Stimulated activated CD4-positive, alpha-beta T cell treated with anti-CD3 and anti-CD28 coated beads, TNF-alpha, amount 100 ng/mL, for 24 hours (primary cell): ENCODE measurements around the gene CLDN10.
"Not testable (repeated sequence)": the region's sequence is repeated elsewhere in the genome, so short reads cannot be mapped to it uniquely, and the experiment has no call there.

Source experiments
- DNase-seq, 3 experiments: peaks; one replicate each; pipeline ENCODE4 v3.0.0-alpha.2; 2020; ENCODE audit warnings: low read depth in 3 of 3

CLDN10 gene

GRCh38 chr13:95552539-95553441, at the start of gene CLDN10:
Gene CLDN10, plus strand, starts transcription at chr13:95552720. Its CDS starts 34 bp downstream, at chr13:95552754.
- no peak for DNase-seq

DNA sequence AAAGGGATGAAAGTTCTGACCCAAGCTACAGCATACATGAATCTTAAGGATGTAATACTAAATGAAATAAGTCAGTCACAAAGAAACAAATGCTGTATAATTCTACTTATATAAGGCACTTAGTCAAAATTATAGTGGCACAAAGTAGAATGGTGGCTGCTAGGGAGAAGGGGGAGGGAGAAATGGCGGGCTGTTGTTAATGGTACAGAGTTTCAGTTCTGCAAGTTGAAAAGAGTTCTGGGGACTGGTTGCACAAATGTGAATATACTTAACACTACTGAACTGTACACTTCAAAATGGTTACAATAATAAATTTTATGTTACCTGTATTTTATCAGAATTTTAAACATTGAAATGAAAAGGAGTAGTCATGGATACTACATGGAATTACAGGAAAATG, 48.9 kb upstream of the CLDN10 start:
- DNase-seq: no peak

DNA sequence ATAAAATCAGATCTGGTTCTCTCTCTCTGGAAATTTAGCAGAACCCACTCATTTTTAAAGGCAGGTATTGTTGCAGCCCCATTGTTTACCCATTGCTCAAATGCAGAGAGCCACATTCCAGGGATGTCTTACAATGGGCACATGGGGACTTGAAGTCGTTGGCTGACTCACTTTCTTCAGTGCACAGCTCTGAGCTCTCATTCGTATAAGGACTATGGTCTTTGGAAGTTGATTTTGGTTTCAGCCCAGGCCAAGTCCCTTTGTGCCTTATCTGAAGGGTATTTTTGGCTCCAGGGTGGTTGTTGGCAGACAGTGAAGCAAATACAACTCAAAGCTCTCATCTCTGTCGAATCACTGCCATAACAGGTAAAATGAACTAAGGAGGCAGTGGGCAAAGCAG, 47.3 kb upstream of the CLDN10 start:
- DNase-seq: no peak

DNA sequence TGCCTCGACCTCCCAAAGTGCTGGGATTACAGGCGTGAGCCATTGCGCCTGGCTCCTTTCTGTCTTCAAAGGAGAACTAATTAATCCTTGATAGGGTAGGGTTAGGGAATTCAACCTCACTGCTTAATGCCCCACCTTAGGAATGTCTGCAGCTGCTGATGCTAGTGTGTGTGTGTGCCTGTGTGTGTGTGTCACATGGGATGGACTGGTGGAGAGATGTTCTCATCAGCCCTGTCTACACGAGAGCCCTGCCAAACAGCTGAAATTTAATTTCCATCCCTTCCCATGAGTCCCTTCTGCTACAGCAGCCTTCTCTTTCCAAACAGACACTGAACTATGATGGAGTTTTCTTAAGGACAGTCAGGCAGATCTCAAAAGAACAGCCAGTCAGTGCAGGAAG, 46.5 kb upstream of the CLDN10 start:
- DNase-seq: no peak

DNA sequence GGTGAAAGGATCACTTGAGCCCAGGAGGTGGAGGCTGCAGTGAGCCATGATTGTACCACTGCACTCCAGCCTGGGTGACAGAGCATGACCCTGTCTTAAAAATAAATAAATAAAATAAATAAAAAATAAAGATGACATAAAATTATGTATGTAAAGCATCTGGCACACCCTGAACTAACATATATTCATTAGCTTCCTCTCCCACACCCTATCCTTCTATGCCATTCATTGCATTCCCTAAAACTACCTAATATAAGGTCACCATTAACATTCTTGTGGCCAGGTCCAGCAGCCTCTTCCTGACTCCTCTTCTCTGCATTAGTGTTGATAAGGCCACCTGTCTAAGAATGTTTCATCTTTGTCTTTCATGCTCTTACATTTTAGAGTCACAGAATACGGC, 44.5 kb upstream of the CLDN10 start:
- no peak for DNase-seq

DNA sequence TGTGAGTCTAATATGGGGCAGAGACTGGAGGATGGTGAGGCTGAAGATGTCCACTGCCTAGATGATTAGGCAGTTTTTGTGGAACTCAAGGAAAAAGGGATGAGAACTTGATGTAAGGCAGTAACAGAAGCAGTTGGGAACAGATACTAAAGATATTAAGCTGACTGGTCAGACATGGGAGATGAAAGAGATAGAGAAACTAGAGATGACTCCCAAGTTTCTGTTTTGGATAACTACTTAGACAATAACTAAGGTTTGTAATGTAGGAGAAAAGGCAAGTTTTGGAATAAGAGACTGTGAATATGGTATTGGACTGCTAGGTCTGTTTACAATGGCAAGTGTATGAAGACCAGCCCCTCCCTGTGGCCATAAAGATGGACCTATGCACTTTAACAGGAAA, 43.5 kb upstream of the CLDN10 start:
- no peak for DNase-seq

- DNase-seq: no peak
Measured at GRCh38 chr13:95509521-95510310, 42.8 kb upstream of the CLDN10 start.

GRCh38 chr13:95510950-95511349, 41.6 kb upstream of the CLDN10 start:
- no peak for DNase-seq

DNA sequence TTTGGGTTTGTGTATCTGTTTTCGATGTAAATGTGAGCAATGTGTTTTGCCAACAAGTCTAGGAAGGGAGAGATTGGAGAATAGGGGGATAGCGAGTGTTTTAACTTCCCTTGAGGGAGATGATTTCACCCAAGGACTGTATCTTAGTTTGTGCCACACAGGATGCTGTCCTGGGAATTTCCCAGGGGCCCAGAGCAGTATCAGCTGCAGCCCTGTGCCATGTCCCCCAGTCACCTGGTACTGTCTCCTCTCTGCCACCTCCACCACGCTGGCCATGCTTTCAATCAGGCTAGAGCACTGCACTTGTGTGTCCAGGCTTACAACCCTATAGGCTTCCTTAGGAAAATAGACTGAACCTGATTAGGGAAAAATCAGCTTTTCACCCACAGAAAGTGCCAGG, 40.1 kb upstream of the CLDN10 start:
- no peak for DNase-seq

DNA sequence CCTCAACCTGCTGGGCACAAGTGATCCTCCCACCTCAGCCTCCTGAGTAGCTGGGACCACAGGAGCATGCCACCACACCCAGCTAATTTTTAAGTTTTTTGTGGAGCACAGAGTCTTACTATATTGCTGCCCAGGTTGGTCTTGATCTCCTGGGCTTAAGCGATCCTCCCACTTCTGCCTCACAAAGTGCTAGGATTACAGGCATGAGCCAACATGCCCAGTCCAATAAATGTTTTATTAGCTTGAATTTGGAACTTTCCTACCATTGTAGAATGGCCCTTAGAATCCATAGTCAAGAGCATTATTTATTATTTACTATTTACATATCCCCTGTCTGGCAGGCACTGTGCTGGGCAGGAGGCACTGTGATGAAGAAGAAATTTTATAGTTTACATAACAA, 39.6 kb upstream of the CLDN10 start:
- no peak for DNase-seq

DNA sequence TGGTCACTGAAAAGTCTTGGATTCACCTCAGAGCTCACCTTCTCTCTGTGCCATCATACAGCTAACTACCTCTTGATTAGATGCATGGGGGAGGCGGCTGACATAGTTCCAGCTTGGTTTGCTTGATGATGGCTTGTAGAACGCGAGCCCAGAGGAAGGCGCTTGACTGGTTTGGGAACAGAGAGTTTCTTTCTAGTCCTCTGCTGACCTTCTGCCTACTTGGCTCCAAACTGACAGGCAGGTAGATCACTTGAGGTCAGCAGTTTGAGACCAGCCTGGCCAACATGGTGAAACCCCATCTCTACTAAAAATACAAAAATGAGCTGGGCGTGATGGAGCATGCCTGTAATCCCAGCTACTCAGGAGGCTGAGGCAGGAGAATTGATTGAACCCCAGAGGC, 36.9 kb upstream of the CLDN10 start:
- not testable (repeated sequence) for DNase-seq

DNA sequence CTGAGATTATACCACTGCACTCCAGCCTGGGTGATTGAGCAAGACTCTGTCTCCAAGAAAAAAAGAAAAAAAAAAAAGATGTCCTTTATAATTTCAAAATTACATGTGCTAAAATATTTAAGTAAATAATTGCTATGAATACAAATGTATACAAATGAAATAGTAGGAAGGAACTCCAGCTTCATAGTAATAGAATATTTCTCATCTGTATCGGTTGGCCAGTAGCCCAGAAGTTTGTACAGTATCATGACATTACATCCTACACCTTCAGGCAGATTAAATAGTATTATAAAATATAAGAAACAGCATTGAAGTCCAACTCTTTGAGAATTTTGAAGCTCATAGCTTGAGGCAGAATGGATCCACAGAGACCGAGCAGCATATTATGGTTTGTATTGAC, 36.5 kb upstream of the CLDN10 start:
- DNase-seq: no peak

GRCh38 chr13:95516492-95516891, 36.0 kb upstream of the CLDN10 start:
- no peak for DNase-seq

DNA sequence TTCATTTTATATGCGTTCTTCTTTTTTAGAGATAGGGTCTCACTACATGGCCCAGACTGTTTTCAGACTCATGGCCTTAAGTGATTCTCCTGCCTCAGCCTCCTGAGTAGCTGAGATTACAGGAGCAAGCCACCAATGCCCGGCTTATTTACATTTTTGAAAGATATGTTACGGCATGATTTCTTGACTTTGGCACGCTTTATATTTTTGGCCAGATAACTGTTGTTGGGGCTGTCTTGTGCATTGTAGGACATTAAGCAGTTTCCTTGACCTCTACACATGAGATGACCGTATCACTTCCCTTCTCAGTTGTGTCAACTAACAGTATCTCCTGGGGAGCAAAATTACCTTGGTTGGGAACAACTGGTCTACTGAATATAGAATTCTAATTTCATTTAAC, 28.9 kb upstream of the CLDN10 start:
- DNase-seq: no peak

- DNase-seq: no peak
Measured at GRCh38 chr13:95524264-95524901, 28.1 kb upstream of the CLDN10 start.

DNA sequence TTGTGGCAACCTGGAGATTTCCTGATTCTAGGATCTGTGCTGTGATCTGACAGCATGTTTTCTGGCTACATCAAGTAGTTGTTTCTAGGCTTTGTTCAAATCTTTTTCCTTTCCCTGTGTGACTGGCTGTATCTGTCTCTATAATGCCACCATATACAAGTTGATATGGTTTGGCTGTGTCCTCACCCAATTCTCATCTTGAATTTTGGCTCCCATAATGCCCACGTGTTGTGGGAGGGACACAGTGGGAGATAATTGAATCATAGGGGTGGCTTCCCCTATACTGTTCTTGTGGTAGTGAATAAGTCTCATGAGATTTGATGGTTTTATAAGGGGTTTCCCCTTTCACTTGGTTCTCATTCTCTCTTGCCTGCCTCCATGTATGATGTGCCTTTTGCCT, 24.6 kb upstream of the CLDN10 start:
- DNase-seq: no peak

DNA sequence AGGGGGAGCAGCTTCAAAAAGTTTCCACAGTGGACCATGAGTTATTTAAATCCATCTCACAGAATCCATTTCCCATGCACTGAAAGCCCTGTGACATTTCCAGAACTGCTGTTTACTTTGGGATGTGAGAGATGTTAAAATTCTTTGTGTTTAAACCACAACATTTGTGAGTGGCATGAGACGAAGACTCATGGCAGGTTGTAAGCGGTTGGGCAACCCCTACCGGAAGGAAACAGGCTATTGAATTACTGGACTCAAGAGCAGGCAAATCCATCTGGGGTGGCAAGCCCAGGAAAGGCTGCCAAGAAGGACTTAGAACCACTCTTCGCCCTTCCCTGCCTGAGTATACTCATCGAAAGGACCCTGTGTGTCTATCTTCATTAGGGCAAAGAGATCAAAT, 22.3 kb upstream of the CLDN10 start:
- no peak for DNase-seq

DNA sequence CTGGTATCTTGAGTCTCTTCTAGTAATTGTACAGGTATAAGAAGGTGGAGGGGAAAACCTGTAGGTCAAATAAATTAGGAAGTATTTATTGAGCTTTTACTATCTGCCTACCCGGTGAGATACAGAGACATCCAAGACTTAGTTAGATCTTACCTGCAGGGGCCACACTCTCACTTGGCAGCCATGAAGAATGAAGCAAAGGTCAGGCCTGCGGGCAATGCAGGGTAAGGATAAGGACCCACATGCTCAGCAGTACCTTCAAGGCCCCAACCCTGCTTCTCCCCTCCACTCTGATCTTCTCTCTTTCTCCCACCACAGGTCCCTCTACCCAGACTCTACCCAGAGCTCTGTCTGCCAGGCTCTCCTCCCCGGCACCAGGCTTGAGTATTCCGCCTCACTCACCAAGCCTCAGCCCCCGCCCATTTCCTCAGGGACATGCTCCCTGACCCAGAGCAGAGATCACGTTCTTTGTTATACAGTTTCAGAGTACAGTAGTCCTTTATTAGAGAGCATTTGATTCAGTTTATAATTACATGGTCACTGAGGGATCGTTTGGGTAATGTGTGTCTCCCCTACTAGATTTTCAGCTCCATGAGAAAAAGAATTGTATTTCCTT, 18.9 kb upstream of the CLDN10 start:
- DNase-seq: no peak

- DNase-seq: no peak
Measured at GRCh38 chr13:95535243-95535642, 17.3 kb upstream of the CLDN10 start.

GRCh38 chr13:95536632-95537241, 15.8 kb upstream of the CLDN10 start:
- DNase-seq: no peak

DNA sequence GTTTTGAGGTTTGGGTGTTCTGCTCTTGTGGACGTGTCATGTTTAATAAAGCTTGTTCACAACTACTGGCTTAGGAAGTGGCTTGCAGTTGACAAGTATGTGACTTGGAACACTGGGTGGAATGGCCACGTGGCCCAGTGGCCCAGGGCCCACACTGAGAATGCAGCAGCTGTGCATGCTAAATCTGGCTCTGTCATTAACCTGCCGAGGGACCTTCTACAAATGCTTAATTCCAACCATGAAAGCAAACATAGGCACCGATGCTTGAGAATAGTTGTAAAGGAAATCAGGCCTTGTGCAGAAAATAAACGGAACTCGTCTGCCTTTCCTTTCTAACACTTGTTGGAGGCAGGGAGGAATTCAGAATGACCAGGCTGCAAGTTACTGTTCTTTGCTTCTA, 11.6 kb upstream of the CLDN10 start:
- DNase-seq: no peak

DNA sequence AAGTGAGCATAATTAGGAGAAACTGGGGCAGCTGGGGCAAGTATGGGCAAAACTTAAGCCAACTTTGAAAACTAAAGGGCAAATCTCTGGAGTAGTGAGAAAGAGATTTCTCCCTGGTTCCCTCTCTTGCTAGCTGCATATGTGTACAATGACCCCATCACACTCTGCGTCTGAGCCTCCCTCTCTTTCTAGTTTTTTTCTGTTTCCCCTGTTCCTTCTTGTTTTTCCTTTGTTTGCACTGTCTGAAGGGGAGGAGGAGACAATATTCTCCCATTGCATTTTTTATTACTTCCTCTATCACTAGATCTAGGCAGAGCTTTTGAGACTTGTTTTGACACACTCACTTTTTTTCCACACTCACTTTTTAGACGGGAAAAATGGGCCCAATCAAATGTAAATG, 11.2 kb upstream of the CLDN10 start:
- no peak for DNase-seq
